NCI-H128 (cell line): ENCODE results near the gene PRRC2B.
"Not testable (repeated sequence)": the region's sequence is repeated elsewhere in the genome, so short reads cannot be mapped to it uniquely, and the experiment has no call there.

Source experiments
- DNase-seq: peaks from one replicate; lab custom pipeline; 2025; ENCODE audit not compliant: unreplicated experiment; lab: John Stamatoyannopoulos, UW

The PRRC2B gene

DNA sequence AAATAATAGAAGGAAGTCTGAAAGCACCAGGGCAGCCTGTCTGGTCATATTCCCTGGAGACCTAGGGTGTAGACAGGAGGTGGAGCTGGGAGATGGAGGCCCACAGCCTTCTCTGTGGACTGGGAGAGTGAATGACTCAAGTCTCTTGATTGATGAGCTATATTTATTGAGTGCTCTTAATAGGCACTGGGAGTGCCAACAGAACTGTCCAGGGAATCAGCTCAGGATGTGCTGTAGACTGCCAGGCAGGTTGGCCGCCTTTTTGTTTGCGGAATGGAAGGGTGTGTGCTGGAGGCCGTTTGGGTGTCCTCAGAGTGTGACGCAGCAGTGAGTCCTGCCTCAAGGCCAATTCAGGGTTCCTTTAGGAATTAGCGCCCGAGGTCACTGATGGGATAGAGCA lies 75.5 kb downstream of the PRRC2B start:
- no peak for DNase-seq

DNA sequence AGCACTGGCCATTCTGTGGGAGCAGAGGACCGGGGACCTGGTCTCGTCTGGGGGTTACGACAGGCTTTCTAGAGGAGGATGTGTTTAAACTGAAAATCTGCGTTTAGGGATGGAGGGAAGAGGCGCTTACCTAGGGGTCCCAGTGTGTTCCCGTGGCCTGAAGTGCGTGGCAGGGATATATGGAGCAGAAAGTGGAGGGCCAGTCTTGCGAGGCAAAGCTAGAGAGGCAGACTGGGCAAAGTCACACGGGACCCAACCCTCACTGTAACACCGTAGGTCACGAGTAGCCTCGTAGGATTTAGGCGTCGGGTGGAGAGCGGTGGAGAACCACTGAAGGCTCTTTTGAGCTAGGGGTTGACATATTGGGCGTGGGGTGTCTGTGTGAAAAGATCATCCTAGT lies 76.1 kb downstream of the PRRC2B start:
- DNase-seq, result no peak

GRCh38 chr9:131470581-131470991 lies 76.7 kb downstream of the PRRC2B start:
- no peak for DNase-seq

DNA sequence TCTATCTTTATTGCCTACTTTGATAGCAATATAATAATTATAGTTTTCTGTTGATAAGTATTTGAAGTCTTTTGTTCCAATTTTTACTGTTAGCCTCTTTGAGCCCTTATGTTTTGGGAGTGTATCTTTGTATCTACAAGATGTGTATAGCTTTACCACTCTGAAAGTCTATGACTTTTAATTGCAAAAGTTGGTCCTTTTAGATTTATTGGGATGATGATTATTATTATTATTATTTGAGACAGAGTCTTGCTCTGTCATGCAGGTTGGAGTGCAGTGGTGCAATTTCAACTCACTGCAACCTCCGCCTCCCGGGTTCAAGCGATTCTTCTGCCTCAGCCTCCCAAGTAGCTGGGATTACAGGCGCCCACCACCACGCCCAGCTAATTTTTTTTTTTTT lies 78.2 kb downstream of the PRRC2B start:
- DNase-seq, result not testable (repeated sequence)

DNA sequence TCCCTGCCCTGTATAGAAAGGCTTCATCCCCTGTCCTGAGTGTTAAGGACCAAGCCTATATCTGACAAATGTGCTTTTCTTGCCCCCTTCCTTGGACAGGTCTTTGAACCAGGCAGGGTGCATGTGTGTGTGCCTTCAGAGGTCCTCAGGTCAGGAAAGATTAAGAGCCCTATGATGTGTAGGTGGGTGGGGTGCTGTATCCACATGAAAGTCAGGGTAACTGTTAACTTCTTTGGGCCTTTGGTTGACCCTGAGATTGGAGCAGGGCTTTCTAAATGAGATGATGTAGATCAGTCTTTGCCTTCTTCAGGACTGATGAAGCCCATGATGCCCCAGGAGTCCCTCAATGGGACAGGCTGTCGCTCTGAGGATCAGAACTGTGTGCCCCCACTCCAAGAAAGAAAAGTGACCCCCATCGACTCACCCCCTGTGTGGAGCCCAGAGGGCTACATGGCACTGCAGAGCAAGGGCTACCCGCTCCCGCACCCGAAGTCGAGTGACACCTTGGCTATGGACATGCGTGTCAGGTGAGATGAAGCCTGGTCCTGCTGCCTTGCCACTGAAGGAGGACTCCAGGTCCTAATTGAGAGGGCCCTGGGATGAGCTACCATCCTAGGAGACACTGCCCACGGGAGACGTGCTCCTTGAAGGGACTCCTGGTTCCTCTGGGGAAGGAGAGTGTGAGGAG lies 79.5 kb downstream of the PRRC2B start:
- no peak for DNase-seq

DNA sequence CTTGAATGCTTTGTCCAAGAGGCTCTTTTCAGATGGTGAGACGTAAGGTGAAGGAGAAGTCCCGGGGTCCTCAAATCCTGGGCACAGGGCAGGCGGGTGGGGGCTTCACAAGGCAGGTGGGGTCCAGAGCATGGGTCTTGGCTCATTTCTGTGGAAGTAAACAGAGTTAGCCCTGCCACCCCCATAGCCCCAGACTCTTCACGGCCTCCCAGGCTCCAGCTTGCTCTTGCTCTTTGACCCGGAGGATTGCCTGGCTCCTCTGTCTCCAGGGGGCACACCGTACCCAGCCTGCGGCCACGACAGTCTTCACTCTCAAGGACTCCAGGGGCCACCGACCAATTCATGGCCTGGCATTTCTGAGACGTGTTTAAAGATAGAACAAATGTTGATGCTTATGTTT lies 80.0 kb downstream of the PRRC2B start:
- no peak for DNase-seq

- DNase-seq, result no peak
Measured at GRCh38 chr9:131474711-131475110, 80.8 kb downstream of the PRRC2B start.

GRCh38 chr9:131475111-131475955 lies 81.4 kb downstream of the PRRC2B start:
- DNase-seq, result no peak

GRCh38 chr9:131475956-131476776 lies 82.3 kb downstream of the PRRC2B start:
- DNase-seq, result no peak

- DNase-seq, result no peak
Measured at GRCh38 chr9:131476777-131477345, 83.0 kb downstream of the PRRC2B start.

- no peak for DNase-seq
Measured at GRCh38 chr9:131477367-131477766, 83.5 kb downstream of the PRRC2B start.

GRCh38 chr9:131477816-131478419 lies 84.0 kb downstream of the PRRC2B start:
- no peak for DNase-seq

- peak; percentile 10 for DNase-seq
Measured at GRCh38 chr9:131478421-131478868, 84.6 kb downstream of the PRRC2B start.

DNA sequence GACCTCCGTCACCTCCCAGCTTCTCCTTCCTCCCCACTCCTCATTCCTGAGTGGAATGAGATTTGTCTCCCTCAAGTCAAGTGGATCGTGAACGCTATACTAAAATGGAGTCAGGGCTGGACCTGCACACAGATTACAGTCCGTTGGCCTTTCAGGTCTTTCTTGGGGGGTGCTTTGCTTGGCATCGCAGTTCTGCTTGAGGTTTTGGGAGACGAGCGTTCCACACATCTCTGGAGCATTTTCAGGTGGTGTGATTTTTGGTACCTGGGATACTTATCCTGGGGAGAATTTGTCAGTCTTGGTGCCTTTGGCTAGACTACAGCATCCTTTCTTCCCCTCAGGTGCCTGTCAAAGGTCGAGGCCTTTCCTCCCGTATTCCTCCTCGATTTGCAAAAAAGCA lies 85.0 kb downstream of the PRRC2B start:
- DNase-seq, result no peak

GRCh38 chr9:131480258-131480657 lies 86.4 kb downstream of the PRRC2B start:
- no peak for DNase-seq

DNA sequence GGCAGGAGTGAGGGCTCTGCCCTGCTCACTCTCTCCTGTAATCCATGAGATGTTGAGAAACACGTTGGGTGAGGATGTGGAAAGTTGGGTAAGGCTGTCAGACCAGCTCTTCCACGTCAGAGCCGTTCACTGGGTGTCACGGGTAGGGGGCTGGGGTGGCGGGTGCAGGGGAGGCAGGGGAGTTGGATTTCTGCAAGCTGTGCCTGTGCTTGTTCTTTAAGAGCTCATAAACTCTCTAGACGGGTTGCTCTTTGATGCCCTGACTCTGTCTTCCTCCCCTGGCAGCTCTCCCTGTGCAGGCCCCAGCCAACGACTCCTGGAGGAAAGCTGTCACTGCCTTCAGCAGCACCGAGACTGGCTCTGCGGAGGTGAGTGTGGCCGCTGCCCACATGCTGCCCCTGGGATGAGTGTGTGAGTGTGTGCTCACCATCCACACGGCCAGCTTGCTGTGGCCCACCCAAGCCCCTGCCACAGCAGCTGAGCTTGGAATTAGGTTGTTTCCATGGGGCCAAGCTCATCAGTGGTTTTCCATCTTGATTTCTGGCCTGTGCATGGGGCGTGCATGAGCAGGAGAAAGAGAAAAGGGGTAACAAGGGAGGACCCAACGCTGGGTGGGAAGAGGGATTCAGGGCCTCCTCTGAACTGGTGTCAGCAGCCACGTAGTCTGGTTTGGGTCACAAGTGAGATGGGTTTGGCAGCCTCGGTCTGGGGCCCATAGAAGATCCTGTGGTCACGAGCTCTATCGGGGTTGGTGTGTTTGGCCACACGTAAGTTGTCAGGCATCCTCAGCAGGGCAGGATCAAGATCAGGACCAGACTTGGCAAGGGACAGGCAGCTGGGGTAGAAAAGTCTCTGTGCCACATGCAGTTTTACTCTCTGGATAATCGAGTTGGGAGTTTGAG lies 87.8 kb downstream of the PRRC2B start:
- DNase-seq, result no peak

GRCh38 chr9:131482343-131483006 lies 88.6 kb downstream of the PRRC2B start:
- no peak for DNase-seq

DNA sequence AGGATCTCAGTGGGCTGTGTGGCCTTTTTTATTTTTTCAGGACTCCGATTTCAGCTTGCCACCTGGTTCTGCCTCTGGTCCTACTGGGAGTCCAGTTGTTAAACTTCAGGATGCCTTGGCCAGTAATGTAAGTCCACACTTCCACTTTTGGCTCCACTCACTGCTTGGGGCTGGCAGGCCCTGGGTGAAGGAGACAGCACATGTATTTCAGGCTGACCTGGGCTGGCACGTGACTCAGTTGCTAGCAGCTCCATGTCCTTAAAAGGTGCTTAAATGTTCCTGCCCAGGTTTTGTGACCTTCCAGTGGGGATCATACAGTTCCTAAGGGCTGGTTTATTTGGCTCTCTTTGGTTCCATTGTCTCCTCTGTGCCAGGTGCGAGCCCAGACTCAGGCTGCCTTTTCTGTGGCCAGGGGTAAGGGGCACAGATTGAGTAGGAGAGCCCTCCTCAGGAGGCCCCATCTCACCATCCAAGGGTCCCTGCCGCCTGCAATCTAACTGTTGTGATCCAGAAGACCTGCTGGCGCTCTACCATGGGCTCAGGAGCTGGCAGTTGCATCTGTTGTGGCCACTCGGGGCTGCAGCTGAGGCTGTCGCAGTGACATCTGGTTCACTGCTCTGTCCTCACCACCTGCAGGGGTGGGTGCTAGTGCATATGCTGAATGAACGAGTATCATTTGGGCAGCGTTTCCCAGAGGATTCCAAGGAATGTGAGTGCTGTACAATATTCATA lies 89.6 kb downstream of the PRRC2B start:
- no peak for DNase-seq

- DNase-seq, result no peak
Measured at GRCh38 chr9:131484051-131484445, 90.2 kb downstream of the PRRC2B start.
